IPS-NIHi7 (cell line): ENCODE measurements around the gene METTL6.
"Not testable (repeated sequence)": the region's sequence is repeated elsewhere in the genome, so short reads cannot be mapped to it uniquely, and the experiment has no call there.

Experiments used
- DNase-seq: peaks from one replicate; pipeline ENCODE4 v3.0.0; 2012; ENCODE audit warnings: mixed read lengths; ENCODE audit errors: extremely low spot score

The METTL6 gene

GRCh38 chr3:15404767-15405166 lies 22.6 kb downstream of the METTL6 start:
- DNase-seq = no peak

DNA sequence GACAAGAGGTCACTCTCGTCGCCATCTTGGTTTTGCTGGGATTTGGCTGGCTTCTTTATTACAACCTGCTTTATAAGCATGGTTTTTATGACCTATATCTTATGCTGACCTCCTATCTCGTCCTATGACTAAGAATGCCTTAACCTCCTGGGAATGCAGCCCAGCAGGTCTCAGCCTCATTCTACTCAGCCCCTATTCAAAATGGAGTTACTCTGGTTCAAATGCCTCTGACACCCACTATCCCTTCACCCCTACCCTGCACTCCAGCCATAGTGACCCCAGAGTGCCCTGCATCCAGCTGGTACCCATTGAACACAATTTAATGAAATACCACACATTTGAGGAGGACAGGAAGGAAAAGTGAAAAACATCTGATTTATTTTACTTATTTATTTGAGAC lies 23.4 kb downstream of the METTL6 start:
- no peak for DNase-seq

DNA sequence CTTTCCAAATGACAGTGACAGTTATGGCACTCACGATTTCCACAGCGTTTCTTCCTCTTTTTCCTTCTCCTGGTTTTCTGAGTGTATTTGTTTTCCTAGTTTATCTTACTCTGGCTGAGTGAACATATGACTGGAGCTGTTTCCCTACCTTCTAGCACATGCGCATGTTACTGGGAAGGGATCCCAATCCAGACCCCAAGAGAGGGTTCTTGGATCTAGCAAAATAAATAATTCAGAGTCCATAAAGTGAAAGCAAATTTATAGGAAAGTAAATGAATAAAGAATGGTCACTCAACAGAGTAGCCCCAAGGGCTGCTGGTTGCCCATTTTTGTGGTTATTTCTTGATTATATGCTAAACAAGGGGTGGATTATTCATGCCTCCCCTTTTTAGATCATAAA lies 23.8 kb downstream of the METTL6 start:
- DNase-seq = no peak

GRCh38 chr3:15401936-15402335 lies 25.4 kb downstream of the METTL6 start:
- no peak for DNase-seq

GRCh38 chr3:15399970-15400369 lies 27.4 kb downstream of the METTL6 start:
- no peak for DNase-seq

DNA sequence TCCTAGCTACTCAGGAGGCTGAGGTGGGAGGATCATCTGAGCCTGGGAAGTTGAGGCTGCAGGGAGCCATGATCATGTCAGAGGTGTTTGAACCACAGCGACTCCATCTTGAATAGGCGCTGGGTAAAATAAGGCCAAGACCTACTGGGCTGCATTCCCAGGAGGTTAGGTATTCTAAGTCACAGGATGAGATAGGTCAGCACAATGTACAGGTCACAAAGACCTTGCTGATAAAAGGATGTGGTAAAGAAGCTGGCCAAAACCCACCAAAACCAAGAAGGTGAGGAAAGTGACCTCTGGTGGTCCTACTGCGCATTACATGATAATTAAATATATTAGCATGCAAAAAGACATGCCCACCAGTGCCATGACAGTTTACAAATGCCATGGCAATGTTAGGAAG lies 28.6 kb downstream of the METTL6 start:
- DNase-seq = not testable (repeated sequence)

DNA sequence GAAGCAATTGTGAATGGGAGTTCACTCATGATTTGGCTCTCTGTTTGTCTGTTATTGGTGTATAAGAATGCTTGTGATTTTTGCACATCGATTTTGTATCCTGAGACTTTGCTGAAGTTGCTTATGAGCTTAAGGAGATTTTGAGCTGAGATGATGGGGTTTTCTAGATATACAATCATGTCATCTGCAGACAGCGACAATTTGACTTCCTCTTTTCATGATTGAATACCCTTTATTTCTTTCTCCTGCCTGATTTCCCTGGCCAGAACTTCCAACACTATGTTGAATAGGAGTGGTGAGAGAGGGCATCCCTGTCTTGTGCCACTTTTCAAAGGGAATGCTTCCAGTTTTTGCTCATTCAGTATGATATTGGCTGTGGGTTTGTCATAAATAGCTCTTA lies 34.1 kb downstream of the METTL6 start:
- DNase-seq = not testable (repeated sequence)

DNA sequence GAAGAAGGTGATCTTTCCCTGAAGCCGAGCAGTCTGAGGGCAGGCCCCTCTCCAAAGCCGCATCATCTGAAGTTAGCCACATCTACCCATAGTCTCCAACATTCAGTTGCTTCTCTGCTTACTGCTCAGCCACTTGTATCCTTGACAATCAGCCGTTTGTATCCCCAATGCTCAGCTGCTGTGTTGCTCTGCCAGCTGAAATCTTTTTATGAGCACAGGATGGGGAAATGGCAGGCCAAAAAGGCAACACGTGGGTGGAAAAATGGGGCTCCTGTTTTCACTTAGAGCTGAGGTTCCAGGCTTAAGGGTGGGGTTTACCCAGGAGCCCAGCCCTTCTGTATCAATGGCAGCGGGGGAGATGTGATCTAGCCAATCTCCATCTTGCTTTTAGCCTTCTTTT lies 36.3 kb downstream of the METTL6 start:
- DNase-seq = no peak

DNA sequence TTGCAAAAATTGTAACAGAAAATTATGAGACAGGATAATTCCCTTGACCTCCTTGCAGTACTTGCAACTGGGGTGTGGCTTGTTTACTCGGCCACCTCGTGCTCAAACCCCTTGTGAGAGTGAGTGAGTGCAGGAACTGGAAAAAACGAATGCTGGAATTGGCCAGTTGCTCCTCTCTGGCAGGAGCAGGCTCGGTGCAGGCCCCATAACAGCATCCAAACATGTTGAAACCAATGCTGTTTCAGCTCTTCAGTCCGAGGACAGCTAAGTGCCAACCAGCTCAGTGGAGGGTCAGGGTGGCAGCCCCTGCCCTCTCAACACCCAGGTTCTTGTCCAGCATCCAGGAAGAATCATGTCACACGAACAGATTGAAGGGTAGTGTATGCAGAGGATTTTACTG lies 36.9 kb downstream of the METTL6 start:
- no peak for DNase-seq

- not testable (repeated sequence) for DNase-seq
Observed at GRCh38 chr3:15388335-15388734, 39.0 kb downstream of the METTL6 start.

DNA sequence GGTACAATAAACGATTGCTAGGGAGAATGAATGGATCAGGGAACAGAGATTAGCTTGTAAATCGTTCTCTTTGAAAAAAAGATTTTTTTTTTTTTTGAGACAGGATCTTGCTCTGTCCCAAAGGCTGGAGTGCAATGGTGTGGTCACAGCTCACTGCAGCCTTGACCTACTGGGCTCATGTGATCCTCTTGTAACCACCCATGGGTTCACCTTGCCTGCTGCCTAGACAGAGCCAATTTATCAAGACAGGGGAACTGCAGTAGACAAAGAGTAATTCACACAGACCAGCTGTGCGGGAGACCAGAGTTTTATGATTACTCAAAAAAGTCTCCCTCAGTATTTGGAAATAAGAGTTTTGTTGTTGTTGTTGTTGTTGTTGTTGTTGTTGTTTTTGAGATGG lies 39.6 kb downstream of the METTL6 start:
- no peak for DNase-seq

DNA sequence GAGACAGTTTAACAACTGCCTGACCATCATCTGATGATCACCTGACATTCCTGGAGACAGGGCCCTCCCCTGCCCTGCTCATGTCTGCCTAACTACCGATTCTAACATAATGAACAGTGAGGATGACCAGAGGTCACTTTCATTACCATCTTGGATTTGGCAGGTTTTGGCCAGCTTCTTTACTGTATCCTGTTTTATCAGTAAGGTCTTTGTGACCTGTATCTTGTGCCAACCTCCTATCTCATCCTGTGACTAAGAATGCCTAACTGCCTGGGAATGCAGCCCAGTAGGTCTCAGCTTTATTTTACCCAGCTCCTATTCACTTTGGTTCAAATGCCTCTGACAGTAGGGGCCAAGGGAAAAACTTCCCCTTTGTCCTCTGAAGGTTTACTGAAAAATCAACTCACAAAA lies 40.2 kb downstream of the METTL6 start:
- no peak for DNase-seq

GRCh38 chr3:15386654-15386955 lies 40.7 kb downstream of the METTL6 start:
- not testable (repeated sequence) for DNase-seq

- no peak for DNase-seq
Observed at GRCh38 chr3:15385901-15386653, 41.3 kb downstream of the METTL6 start.

DNA sequence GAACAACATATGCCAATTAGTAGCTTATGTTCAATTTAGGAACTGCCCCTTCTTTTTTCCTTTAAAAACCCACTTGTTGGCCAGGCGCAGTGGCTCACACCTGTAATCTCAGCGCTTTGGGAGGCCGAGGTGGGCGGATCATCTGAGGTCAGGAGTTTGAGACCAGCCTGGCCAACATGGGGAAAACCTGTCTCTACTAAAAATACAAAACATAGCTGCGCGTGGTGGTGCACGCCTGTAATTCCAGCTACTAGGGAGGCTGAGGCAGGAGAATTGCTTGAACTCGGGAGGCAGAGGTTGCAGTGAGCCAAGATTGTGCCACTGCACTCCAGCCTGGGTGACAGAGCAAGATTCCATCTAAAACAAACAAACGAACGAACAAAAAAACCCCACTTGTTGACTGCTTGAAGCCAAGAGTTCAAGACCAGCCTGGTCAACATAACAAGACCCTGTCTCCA lies 42.1 kb downstream of the METTL6 start:
- DNase-seq = not testable (repeated sequence)

DNA sequence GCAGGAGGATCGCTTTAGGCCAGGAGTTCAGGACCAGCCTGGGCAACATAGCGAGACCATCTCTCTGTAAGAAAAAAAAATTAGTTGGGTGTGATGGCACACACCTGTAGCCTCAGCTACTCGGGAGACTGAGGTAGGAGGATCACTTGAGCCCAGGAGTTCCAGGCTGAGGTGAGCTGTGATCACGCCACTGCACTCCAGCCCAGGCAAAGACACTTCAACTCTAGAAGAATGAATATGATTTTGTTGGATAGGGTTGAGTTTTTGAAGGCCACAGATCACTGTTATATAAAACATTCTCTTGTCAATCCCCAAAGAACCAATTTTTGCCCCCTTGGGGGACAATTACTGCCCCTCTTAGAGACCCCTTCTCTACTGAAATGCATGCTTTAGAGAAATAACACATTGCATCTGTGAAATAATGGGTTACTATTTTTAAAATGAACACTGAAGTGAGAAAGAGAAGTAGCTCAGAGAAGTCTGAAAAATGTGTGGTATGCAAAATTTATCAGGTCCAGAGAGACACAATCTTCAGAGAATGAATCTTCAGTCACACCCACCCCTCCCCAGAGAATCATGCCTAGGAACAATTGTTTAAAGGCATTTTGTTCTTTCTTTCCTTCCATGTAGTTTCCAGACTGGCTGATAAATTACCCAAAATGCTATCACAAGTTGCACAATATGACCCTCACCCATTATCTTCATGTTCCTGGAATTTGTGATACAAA lies 42.7 kb downstream of the METTL6 start:
- DNase-seq = no peak

DNA sequence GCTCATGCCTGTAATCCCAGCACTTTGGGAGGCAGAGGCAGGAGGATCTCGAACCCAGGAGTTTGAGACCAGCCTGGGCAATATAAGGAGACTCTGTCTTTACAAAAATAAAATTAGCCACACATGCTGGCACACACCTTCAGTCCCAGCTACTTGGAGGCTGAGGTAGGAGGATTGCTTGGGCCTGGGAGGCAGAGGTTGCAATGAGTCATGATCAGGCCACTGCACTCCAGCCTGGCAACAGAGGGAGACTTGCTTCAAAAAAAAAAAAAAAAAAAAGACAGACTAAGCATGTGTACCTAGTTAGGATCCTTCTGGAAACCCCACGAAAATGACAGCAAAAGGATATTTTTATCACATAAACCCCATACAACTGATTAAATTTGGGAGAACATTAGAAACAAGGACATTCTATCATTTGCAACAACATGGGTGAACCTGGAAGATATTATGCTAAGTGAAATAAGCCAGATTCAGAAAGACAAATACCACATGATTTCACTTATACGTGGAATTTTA lies 44.9 kb downstream of the METTL6 start:
- no peak for DNase-seq

DNA sequence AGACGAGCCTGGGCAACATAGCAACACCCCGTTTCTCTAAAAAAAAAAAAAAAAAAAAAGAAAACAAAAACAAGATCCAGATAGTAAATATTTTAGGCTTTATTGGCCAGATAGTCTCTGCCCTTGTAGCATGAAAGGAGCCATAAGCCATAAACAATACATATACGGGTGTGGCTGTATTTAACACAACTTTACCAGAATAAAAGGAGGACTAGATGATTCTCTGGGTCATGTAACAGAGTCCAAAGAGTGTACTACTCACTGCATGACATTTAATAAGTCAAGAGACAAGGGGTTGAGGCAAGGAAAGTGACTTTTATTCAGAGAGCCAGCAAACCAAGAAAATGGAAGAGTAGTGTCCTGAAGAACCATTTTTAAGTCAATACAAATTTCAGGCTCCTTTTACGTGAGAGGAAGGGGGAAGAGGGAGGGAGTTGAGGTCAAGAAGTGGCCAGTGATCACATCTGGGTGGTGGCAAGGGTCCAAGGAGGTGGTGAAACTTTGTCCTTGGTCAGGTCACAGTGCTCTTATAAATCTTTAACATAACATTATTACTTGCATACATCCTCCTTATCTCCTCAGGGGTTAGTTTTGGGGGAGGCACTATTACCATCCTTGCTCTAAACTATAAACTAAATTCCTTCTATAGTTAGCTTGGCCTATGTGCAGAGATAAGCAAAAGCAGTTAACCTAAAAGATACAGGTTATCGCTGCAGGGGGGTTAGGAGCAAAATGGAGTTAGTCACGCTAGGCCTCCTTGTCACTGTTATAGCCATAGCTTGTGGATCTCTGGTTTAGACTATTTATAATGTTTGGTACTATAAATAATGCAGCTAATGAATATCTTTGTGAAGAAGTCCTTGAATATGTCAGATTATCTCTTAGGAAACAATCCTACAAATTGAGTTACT lies 46.1 kb downstream of the METTL6 start:
- DNase-seq = no peak

GRCh38 chr3:15377961-15378791 lies 49.2 kb downstream of the METTL6 start:
- peak; percentile 78 for DNase-seq

- no peak for DNase-seq
Observed at GRCh38 chr3:15375461-15376000, 51.8 kb downstream of the METTL6 start.

DNA sequence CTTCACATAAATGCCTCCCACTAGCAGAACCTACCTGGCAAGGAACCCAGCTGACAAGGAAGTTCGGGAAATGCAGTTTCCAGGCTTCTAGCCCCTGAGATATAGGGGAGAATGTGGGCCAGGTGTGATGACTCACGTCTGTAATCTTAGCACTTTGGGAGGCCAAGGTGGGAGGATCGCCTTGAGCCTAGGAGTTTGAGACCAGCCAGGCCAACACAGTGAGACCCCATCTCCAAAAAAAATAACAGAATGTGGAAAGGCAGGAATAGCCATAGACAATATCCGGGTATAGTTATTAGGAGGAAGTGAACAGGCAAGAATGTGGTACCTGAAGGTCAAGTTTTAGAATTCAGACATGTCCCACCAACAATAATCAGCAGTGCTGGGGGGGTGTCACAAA lies 54.4 kb downstream of the METTL6 start:
- no peak for DNase-seq
